K562 (cell line): ENCODE data around the gene UBASH3A. TPM values are rescaled to one million over a fixed set of nuclear protein-coding genes. Genes with fewer than 3 reads are reported as not detected.

Source experiments
- ATAC-seq: fragments of 200-7000 bp; cut with Tn5 transposase; 3 replicates; pipeline ENCODE4 v1.9.1; 2020; ENCODE audit warnings: moderate library complexity
- BruUV-seq: library from RNA; stranded (reverse); fragments of 400-500 nt; replicated peaks from 2 replicates; lab custom pipeline; 2021; lab: Mats Ljungman, UMichigan
- CTCF ChIA-PET: fragments of 300-600 bp; formaldehyde crosslinking; extraction: SDS; loops from one replicate; lab custom pipeline; 2021; ENCODE audit warnings: low intra/inter-chr PET ratio; lab: Yijun Ruan, JAX
- POLR2A ChIA-PET: fragments of 300-600, 350-650 bp; sonication (Branson Sonifier 250); formaldehyde crosslinking; extraction: SDS; loops from one replicate; lab custom pipeline; 2021; ENCODE audit warnings: antibody characterized with exemption, inconsistent platforms; lab: Yijun Ruan, JAX
- DNase-seq, 4 experiments: peaks; one replicate each; pipeline versions ENCODE4 v3.0.0 to v3.0.0-alpha.2; 2011 to 2018; ENCODE audit warnings: low spot score in 3 of 4, mixed read lengths in 3 of 4; ENCODE audit errors: extremely low read depth in 1 of 4
- FAIRE-seq: peaks from 2 replicates; lab custom pipeline; 2011; peaks lifted over from hg19 to GRCh38; lab: Jason Lieb, UNC
- H2AFZ ChIP-seq: 2 replicates; pipeline ENCODE4 v1.6.0; 2011; ENCODE audit warnings: low read depth, low read length, control low read depth, inconsistent platforms
- H3K27ac ChIP-seq: fragments of 200-600 bp; 3 replicates; pipeline ENCODE4 v1.8.0; 2011; ENCODE audit warnings: low read depth, mild to moderate bottlenecking, control low read depth, inconsistent platforms, low read length, moderate library complexity, mixed read lengths; ENCODE audit errors: extremely low read depth
- H3K27me3 ChIP-seq, 2 experiments: fragments of 300-600 bp in 1 of 2; 2 replicates in 1 of 2; 3 replicates in 1 of 2; pipeline versions ENCODE4 v1.6.0 to v1.8.0; 2011; ENCODE audit warnings: inconsistent platforms in 2 of 2, low read length in 2 of 2, mild to moderate bottlenecking in 1 of 2, mixed read lengths in 1 of 2, moderate library complexity in 1 of 2; ENCODE audit not compliant: control insufficient read depth in 2 of 2, insufficient read depth in 2 of 2
- H3K36me3 ChIP-seq: fragments of 300-600 bp; 3 replicates; pipeline ENCODE4 v1.8.0; 2011; ENCODE audit warnings: mild to moderate bottlenecking, low read length, inconsistent platforms; ENCODE audit not compliant: control insufficient read depth, insufficient read depth
- H3K4me1 ChIP-seq, 2 experiments: fragments of 200-600 bp in 1 of 2; replicated peaks in 1 of 2; 2 replicates in 1 of 2; 3 replicates in 1 of 2; pipeline versions ENCODE4 v1.5.1 to v1.8.0; 2011; ENCODE audit warnings: inconsistent platforms in 2 of 2, low read length in 2 of 2, mild to moderate bottlenecking in 1 of 2, mixed read lengths in 1 of 2, moderate library complexity in 1 of 2; ENCODE audit not compliant: control insufficient read depth in 2 of 2, insufficient read depth in 2 of 2
- H3K4me2 ChIP-seq: 2 replicates; pipeline ENCODE4 v1.6.1; 2011; ENCODE audit warnings: low read length, control low read depth, inconsistent platforms, mixed read lengths; ENCODE audit not compliant: insufficient read depth
- H3K4me3 ChIP-seq: fragments of 200-600 bp; sonication (generic), shearing (Covaris generic); 2 replicates; pipeline ENCODE4 v1.5.1; 2016; ENCODE audit warnings: control low read depth, inconsistent platforms
- H3K79me2 ChIP-seq: fragments of 200-600 bp; 3 replicates; pipeline ENCODE4 v1.8.0; 2011; ENCODE audit warnings: low read length, inconsistent platforms; ENCODE audit not compliant: control insufficient read depth, insufficient read depth
- H3K9ac ChIP-seq, 2 experiments: 2 replicates each; pipeline versions ENCODE4 v1.6.0 to v1.6.1; 2011; ENCODE audit warnings: low read depth in 2 of 2, low read length in 2 of 2, control low read depth in 1 of 2, inconsistent platforms in 1 of 2, mild to moderate bottlenecking in 1 of 2, mixed read lengths in 1 of 2; ENCODE audit not compliant: insufficient read depth in 1 of 2
- H3K9me1 ChIP-seq: one replicate; pipeline ENCODE4 v1.6.0; 2011; ENCODE audit warnings: inconsistent platforms, mild to moderate bottlenecking, low read length, moderate library complexity; ENCODE audit not compliant: control insufficient read depth, insufficient read depth
- H3K9me3 ChIP-seq: replicated peaks from 2 replicates; pipeline ENCODE4 v1.5.1; 2011; ENCODE audit warnings: low read depth, low read length, inconsistent platforms; ENCODE audit not compliant: control insufficient read depth, insufficient read depth
- H4K20me1 ChIP-seq: replicated peaks from 2 replicates; pipeline ENCODE4 v1.6.1; 2011; ENCODE audit warnings: low read length, inconsistent platforms, mixed read lengths; ENCODE audit not compliant: control insufficient read depth, insufficient read depth
- CBX5 ChIP-seq: IDR thresholded peaks from 2 replicates; pipeline ENCODE4 v1.6.1; 2014; ENCODE audit warnings: low read depth, borderline replicate concordance
- RBM34 ChIP-seq: fragments of 200-400 bp; formaldehyde crosslinking; IDR thresholded peaks from 2 replicates; pipeline ENCODE4 v1.6.1; 2018; ENCODE audit warnings: low read length, borderline replicate concordance; ENCODE audit not compliant: insufficient read depth
- TARDBP ChIP-seq: fragments of 450-650 bp; IDR thresholded peaks from 2 replicates; pipeline ENCODE4 v1.6.1; 2016
- TOE1 ChIP-seq, 2 experiments: fragments of 450-650 bp in 1 of 2; sonication (generic) in 1 of 2; formaldehyde crosslinking in 1 of 2; IDR thresholded peaks; 2 replicates each; pipeline versions ENCODE4 v1.7.1 to v1.8.0; 2016 to 2022; ENCODE audit warnings: borderline replicate concordance in 2 of 2, mild to moderate bottlenecking in 2 of 2, antibody characterized with exemption in 1 of 2, inconsistent platforms in 1 of 2, low read depth in 1 of 2, missing genetic modification reagents in 1 of 2, moderate library complexity in 1 of 2
- ZKSCAN8 ChIP-seq: fragments of 200-800 bp; sonication (Bioruptor generic); IDR thresholded peaks from 2 replicates; pipeline ENCODE4 v1.6.1; 2016; ENCODE audit warnings: missing genetic modification characterization, missing compliant biosample characterization
- WGBS: fragments of 100-300 bp; shearing (Covaris generic); methylation state at CpG from one replicate; pipeline ENCODE4 v1.1.6; 2016; ENCODE audit warnings: low coverage, mixed read lengths; ENCODE audit not compliant: insufficient coverage; ENCODE audit errors: missing lambda C conversion rate; 5-methylcytosine and 5-hydroxymethylcytosine counted together
- in situ Hi-C: fragments of 300-500 bp; cut with MboI; formaldehyde crosslinking; loops from 4 replicates; pipeline ENCODE4 v1.15.0; 2018; ENCODE audit warnings: inconsistent platforms, mixed read lengths
- intact Hi-C: fragments of 100-400 bp; cut with micrococcal nuclease; formaldehyde crosslinking; loops from 2 replicates; pipeline ENCODE4 v1.14.2; 2022
- polyA plus RNA-seq, 8 experiments: library from polyadenylated mRNA; depleted of rRNA in 4 of 8; stranded (reverse) in 5 of 8; unstranded in 3 of 8; fragments of >200 nt; fragmentation: Nextera tagmentation in 2 of 8; fragmentation: Illumina TruSeq in 1 of 8; extraction: Ambion mirVana in 2 of 8; extraction: Trizol in 1 of 8; gene quantifications; 2 replicates each; pipeline versions ENCODE4 v1.2.1 to v1.2.3, GENCODE V29; 2011 to 2014; ENCODE audit warnings: inconsistent platforms in 1 of 8, missing spikeins in 1 of 8
- total RNA-seq, 7 experiments: library from RNA; depleted of rRNA in 6 of 7; stranded (reverse); fragments of >200 nt in 6 of 7; fragmentation: Illumina TruSeq in 2 of 7; extraction: Trizol in 2 of 7; gene quantifications; 2 replicates each; pipeline versions ENCODE4 v1.2.1 to v1.2.3, GENCODE V29; 2011 to 2021; ENCODE audit warnings: low replicate concordance in 1 of 7

The UBASH3A gene
- total and polyA plus RNA-seq, 9 of the 15 experiments (the other 6 are each of a cell fraction or from before 2014, with no cell fraction given): 0.23 to 1.8 (median 1.1) TPM

DNA sequence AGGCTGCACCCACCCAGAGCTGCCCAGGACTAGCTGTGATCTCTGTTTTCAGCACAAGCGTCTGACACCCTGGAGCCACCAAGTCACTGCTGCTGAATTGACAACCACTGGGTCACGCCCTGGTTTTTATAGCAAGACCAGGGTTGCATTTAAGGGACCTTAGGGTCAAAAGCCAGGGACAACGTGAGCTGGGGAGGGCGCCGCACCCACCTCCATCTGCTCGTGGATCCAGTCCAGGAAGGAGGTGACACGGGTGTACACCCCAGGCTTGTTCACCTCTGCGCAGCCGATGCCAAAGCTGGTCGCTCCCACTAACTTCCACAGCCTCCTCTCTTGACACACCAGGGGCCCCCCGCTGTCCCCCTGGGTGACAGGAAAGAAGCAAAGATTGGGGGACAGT is 28.2 kb upstream of the UBASH3A start:
- Histone ChIP-seq H3K9me1 (no peaks in the 10 kb centered on the region), H3K4me2 (no peak overlapping the region), H3K9me3 (no peaks in the 10 kb centered on the region), H3K27me3 (peaks cover 21 to 75% of the 10 kb centered on the region in 2 experiments; a peak in 4 of 5 replicates), H4K20me1 (peaks cover 11% of the 10 kb centered on the region; the same call in 1 of the 2 replicates), H3K4me1 (peaks cover 7 to 28% of the 10 kb centered on the region in 2 experiments; a peak in 4 of 5 replicates), H3K27ac (no peak overlapping the region), H3K79me2 (no peaks in the 10 kb centered on the region), H3K9ac (no peak overlapping the region; a peak in 1 of 4 replicates)
- intact Hi-C loops (no loop called here), in situ Hi-C loops (loop anchor here (5.0 kb wide), 1 partner anchor 72 kb away; no protein-coding TSS in a partner anchor)
- POLR2A ChIA-PET: interaction anchor here (0.7 kb wide), 1 partner anchor 34 kb away, joined by 3 read pairs; no protein-coding TSS in a partner anchor
- FAIRE-seq (no peak), DNase-seq (no peak), ATAC-seq (no peak)
- no TSS peak for BruUV-seq
- 21% methylated on average over 10 of the region's 11 CpGs for WGBS
- TF ChIP-seq TARDBP: no peak
- TF ChIP-seq ZKSCAN8: no peak
- no peak for TF ChIP-seq RBM34
- TF ChIP-seq CBX5: no peak
- TF ChIP-seq TOE1 (IDR thresholded peaks at IDR 0.05; ENCODE audit: borderline replicate concordance): no peak
- no peak for TF ChIP-seq TOE1 (CRISPR knock-in tag; IDR thresholded peaks at IDR 0.05; ENCODE audit: borderline replicate concordance, low read depth)
- TF ChIP-seq, all 486 proteins: peak for 0
- Histone ChIP-seq H3K4me3 (no peak overlapping the region), H2AFZ (no peak overlapping the region), H3K36me3 (no peaks in the 10 kb centered on the region)
- CTCF ChIA-PET: interaction anchor here (2.1 kb wide), 1 partner anchor 74 kb away, joined by 13 read pairs; no protein-coding TSS in a partner anchor
